ENCODE measurements around the gene TMEM220. TPM values are rescaled to one million over a fixed set of nuclear protein-coding genes. Genes with fewer than 3 reads are reported as not detected.

Gene TMEM220
- total and polyA plus RNA-seq, 9 of the 15 experiments (the other 6 are each of a cell fraction or from before 2014, with no cell fraction given): not detected

GRCh38 chr17:10681866-10682446 is 47.9 kb downstream of the TMEM220 start (continued):
- TF ChIP-seq ZNF407 (IDR thresholded peaks at IDR 0.05; ENCODE audit: low read depth) (no peak), ZNF830 (CRISPR knock-in tag; IDR thresholded peaks at IDR 0.05) (no peak), HMG20A (CRISPR knock-in tag; conservative IDR thresholded peaks at IDR 0.05) (no peak), RBM34 (IDR thresholded peaks at IDR 0.05; ENCODE audit: borderline replicate concordance, insufficient read depth, low read length) (no peak)

All from K562 (cell line).